ENCODE results near the gene ITGA8.
"Not testable (repeated sequence)": the region's sequence is repeated elsewhere in the genome, so short reads cannot be mapped to it uniquely, and the experiment has no call there.

ITGA8 gene

GRCh38 chr10:15681076-15681475, 38.6 kb downstream of the ITGA8 start:
- DNase-seq (ENCODE audit: low spot score): no peak

- DNase-seq (ENCODE audit: low spot score): no peak
Measured at GRCh38 chr10:15678851-15679250, 40.9 kb downstream of the ITGA8 start.

DNA sequence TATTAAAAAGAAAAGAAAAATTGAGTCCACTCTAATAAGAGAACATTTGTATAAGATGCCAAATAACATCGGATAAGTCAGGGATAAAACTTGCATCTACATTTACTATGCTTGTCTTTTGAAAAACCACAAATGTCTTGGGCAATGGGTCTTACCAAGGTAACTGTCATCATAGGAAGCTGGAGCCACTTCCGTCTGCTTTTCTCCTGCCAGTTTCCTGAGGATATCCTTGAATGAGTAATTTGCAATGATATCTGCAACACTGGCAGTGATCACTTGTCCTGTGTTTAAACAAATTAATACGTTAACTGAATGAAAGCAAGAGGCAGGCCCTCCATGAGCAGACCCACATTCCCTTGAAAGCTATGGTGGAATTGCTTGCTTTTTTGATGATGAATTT, 47.3 kb downstream of the ITGA8 start:
- no peak for DNase-seq (ENCODE audit: low spot score)

DNA sequence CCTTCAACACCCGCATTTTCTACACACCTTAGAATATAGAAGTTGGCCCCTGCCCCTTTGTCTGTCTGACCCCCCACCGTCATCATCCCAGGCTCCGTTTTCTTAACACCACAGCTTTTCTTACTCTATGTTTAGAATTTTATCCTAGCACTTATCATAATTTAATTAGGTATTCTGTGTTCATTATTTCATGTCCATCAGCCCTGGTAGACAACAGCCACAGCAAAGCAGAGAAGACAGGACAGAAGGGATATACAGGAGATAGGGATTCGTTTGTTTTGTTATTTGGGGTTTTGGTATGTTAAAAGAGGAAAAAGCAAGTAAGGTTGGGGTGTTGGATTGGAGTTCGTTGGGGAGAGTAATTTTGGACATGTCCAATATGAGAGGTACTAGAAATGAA, 48.8 kb downstream of the ITGA8 start:
- DNase-seq (ENCODE audit: low spot score): no peak

GRCh38 chr10:15661574-15661973, 58.1 kb downstream of the ITGA8 start:
- no peak for DNase-seq (ENCODE audit: low spot score)

- DNase-seq (ENCODE audit: low spot score): no peak
Measured at GRCh38 chr10:15660990-15661389, 58.7 kb downstream of the ITGA8 start.

- DNase-seq (ENCODE audit: low spot score): no peak
Measured at GRCh38 chr10:15658069-15658702, 61.5 kb downstream of the ITGA8 start.

DNA sequence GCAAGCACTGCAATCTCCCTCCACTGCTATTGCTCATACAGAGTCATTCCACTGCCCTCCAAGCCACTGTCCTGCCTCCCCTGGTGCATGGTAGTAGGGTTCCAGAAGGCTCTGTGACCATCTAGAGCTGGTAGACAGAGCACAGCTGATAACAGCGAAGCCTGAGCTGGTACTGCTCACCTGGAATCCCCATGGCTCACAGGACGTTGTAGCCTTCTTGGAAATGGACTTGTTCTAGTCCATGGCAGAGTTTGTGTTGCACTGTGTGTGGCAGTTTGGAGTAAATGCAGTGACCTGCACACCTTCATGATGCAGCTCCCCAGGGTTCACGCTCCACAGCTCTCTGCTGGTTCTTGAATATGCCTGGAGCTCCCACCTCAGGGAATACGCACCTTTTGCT, 67.0 kb downstream of the ITGA8 start:
- DNase-seq (ENCODE audit: low spot score): no peak

- DNase-seq (ENCODE audit: low spot score): no peak
Measured at GRCh38 chr10:15652117-15652516, 67.6 kb downstream of the ITGA8 start.

GRCh38 chr10:15651175-15651574, 68.5 kb downstream of the ITGA8 start:
- no peak for DNase-seq (ENCODE audit: low spot score)

DNA sequence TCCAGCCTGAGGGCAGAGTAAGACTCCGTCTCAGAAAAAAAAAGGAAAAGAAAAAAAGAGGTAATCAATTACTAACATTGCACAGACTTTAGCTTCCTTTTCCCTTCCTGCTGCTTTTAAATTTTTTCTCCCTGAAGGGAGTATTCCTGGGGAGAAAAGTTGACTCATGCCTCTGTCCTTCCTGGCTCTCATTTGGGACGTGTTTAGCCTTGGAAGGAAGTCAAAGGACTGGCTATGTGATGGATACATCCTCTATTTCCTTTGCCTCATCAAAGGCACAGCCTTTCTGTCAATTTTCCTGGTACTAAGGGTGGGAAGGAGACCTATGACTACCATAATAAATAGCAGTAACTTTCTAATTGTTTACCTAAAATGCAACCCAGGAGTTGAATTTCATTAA, 77.6 kb downstream of the ITGA8 start:
- peak; percentile 53 for DNase-seq (ENCODE audit: low spot score)

DNA sequence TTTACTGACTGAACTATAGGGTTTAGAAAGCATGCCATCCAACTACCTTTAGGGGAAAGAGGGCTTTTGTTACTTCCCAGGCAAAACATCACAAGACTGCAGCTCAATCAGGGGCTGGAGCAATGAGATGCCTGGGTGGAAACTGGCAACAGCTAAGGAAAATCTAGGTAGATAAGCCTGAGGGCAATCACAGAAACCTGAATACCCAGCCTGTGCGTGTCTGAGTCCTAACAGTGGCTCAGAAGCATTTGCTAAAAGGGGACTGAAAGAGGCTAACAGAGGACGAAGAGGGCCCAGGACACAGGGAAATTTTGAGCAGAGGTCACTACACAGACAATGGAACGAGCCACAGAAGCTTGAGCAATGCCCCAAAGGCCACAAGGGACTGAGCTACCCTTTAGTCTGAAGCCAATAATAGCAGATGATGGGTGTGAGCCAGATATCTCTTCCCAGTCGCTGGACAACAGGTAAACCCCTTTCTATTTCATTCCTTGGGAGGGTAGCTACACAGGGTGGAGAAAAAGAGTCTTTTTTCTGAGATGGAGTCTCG, 79.1 kb downstream of the ITGA8 start:
- DNase-seq (ENCODE audit: low spot score): no peak

GRCh38 chr10:15636446-15636845, 83.3 kb downstream of the ITGA8 start:
- no peak for DNase-seq (ENCODE audit: low spot score)

DNA sequence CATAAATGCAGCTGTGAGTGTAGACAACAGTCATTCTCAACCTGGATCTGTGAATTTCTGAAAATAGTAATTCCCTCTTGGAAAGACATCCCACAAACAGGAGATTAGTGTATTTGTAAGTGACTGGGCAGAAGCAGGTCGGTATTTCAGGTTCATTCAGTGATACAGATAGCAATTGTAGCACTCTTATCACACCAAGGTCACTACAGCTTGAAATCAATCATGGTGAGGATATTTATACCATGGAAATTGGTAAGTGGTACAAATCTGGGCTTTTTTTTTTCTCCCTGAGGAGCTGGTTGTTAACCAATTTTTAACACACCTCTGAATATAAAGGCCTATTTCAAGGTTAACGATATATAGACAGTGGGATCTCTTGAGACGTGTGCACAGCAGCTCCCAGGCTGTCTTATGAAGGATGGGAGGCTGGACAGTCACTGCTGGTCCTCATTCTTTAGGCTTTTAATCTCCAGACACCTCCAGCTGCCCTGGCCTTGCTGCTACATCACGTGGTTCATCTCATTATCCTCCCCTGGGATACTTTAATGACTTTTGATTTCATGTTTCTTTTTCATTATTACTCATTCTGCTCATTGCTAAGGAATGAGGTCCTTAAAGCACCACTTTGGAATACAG, 87.1 kb downstream of the ITGA8 start:
- no peak for DNase-seq (ENCODE audit: low spot score)

GRCh38 chr10:15631205-15631604, 88.5 kb downstream of the ITGA8 start:
- not testable (repeated sequence) for DNase-seq (ENCODE audit: low spot score)

- DNase-seq (ENCODE audit: low spot score): no peak
Measured at GRCh38 chr10:15630353-15630752, 89.4 kb downstream of the ITGA8 start.

DNA sequence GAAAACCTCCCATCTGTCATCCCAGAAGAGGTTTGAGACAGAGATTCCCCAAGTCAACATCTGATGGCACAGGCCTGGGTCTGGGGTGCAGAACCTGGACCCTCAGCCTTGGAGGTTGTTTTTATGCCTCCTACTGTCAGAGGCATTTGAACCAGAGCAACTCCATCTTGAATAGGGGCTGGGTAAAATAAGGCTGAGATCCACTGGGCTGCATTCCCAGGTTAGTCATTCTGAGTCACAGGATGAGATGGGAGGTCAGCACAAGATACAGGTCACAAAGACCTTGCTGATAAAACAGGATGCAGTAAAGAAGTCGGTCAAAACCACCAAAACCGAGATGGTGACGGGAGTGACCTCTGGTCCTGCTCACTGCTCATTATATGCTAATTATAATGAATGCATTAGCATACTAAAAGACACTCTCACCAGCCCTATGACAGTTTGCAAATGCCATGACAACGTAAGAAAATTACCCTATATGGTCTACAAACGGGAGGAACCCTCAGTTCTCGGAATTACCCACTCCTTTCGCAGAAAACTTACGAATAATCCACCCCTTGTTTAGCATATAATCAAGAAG, 92.0 kb downstream of the ITGA8 start:
- DNase-seq (ENCODE audit: low spot score): no peak

- no peak for DNase-seq (ENCODE audit: low spot score)
Measured at GRCh38 chr10:15626937-15627336, 92.8 kb downstream of the ITGA8 start.

DNA sequence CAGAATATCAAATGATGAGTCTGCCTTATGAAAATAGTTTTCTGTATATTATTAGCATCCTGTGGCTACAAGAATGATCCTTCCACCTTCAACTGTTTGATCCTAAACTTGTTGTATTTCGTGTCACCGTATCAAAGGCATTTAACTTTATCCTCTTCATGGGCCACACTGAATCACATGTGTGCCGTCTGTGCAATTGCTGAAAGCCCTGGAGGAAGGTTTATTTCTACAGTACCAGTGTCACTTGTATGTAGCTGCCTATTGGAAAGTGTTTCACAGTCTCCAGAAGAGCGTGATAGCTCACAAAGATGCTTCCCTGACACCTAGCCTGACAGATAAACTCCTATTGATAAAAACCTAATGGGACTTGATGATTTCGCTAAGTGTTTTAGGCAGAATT, 94.5 kb downstream of the ITGA8 start:
- no peak for DNase-seq (ENCODE audit: low spot score)

DNA sequence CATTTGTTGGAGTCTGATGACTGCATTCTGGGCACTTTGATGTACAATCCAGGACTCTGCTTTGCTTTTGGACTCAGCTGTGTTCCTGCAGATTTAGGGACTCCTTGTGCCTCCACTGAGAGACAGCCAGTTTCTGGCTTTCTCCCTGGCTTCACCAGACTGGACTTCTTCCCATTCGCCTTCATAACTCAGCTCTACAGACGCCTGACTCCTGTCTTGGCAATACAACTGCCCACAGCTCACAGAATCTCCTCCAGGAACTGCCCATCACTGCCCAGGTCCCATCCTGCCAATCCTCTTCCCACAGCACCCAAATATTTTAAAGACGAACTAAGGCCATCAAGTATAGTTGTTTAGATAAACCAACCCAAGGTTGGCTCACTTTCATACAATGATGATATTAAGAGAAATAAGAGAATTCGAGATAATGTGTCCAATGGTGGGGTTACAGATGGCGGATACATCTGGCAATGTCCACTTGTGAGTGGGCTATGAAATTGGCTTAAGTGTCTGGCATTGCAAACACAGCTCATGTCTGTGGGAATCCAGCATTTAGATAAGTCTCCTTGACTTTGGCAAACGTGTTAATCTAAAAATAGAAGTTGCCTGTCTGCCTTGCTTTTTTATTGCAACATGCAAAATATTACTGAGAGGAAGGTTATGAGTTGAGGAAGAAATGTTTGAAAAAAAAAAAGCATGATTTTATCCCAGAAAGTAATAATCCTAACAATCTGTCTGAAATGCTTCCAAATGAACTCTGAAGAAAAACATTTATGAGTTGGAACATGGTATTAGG, 95.1 kb downstream of the ITGA8 start:
- DNase-seq (ENCODE audit: low spot score): peak; percentile 17

GRCh38 chr10:15620836-15621515, 98.7 kb downstream of the ITGA8 start:
- no peak for DNase-seq (ENCODE audit: low spot score)

- DNase-seq (ENCODE audit: low spot score): no peak
Measured at GRCh38 chr10:15620337-15620736, 99.4 kb downstream of the ITGA8 start.

Data from AG08396 (cell line).